HG03469 (cell line): ENCODE measurements around the gene RAB6B.

Source experiments
- ATAC-seq: cut with Tn5 transposase; IDR thresholded peaks from one replicate; pipeline ENCODE4 v1.9.1; 2021; ENCODE audit warnings: mild to moderate bottlenecking, moderate library complexity, moderate number of reproducible peaks; ENCODE audit not compliant: unreplicated experiment

RAB6B gene

GRCh38 chr3:133895208-133896001, at the start of gene RAB6B:
TSS of gene RAB6B (minus strand) at chr3:133895882. CDS start at chr3:133895466, 416 bp downstream.
- ATAC-seq: no peak

- ATAC-seq: no peak
These were observed 49.1 kb upstream of the RAB6B start for GRCh38 chr3:133944641-133945380.

GRCh38 chr3:133944181-133944580, 48.5 kb upstream of the RAB6B start:
- no peak for ATAC-seq

- no peak for ATAC-seq
These were observed 48.0 kb upstream of the RAB6B start for GRCh38 chr3:133943639-133944141.

- ATAC-seq: no peak
These were observed 47.4 kb upstream of the RAB6B start for GRCh38 chr3:133943031-133943535.

GRCh38 chr3:133941415-133941821, 45.7 kb upstream of the RAB6B start:
- no peak for ATAC-seq

GRCh38 chr3:133940536-133940935, 44.9 kb upstream of the RAB6B start:
- ATAC-seq: no peak

- no peak for ATAC-seq
These were observed 43.8 kb upstream of the RAB6B start for GRCh38 chr3:133939463-133939835.

GRCh38 chr3:133938770-133939462, 43.2 kb upstream of the RAB6B start:
- ATAC-seq: no peak

GRCh38 chr3:133937756-133938601, 42.3 kb upstream of the RAB6B start:
- no peak for ATAC-seq

- ATAC-seq: no peak
These were observed 41.5 kb upstream of the RAB6B start for GRCh38 chr3:133937061-133937686.

- no peak for ATAC-seq
These were observed 40.4 kb upstream of the RAB6B start for GRCh38 chr3:133935843-133936769.

- ATAC-seq: no peak
These were observed 39.5 kb upstream of the RAB6B start for GRCh38 chr3:133934996-133935842.

- no peak for ATAC-seq
These were observed 38.6 kb upstream of the RAB6B start for GRCh38 chr3:133934073-133934970.

- ATAC-seq: no peak
These were observed 37.7 kb upstream of the RAB6B start for GRCh38 chr3:133933097-133934024.

- ATAC-seq: no peak
These were observed 36.3 kb upstream of the RAB6B start for GRCh38 chr3:133932009-133932408.
